Mesenchymal stem cell (in vitro differentiated cells and primary cell): Measurements from ENCODE around the gene FBXO34.
"Not testable (repeated sequence)": the region's sequence is repeated elsewhere in the genome, so short reads cannot be mapped to it uniquely, and the experiment has no call there.

Experiments
- DNase-seq: peaks from one replicate; pipeline ENCODE4 v3.0.0-alpha.2; 2013
- H2AFZ ChIP-seq: one replicate; pipeline ENCODE4 v1.6.1; 2013; ENCODE audit warnings: low read depth, mild to moderate bottlenecking, control low read depth, inconsistent platforms, low read length, moderate library complexity
- H2AK5ac ChIP-seq: 2 replicates; pipeline ENCODE4 v1.6.1; 2013; ENCODE audit warnings: low read length, moderate library complexity, mild to moderate bottlenecking, inconsistent platforms; ENCODE audit not compliant: severe bottlenecking
- H2BK120ac ChIP-seq: one replicate; pipeline ENCODE4 v1.6.1; 2013; ENCODE audit warnings: low read depth, mild to moderate bottlenecking, inconsistent platforms, low read length, moderate library complexity
- H2BK12ac ChIP-seq, 2 experiments: one replicate each; pipeline ENCODE4 v1.6.1; 2013; ENCODE audit warnings: inconsistent platforms in 2 of 2, low read length in 2 of 2, mild to moderate bottlenecking in 2 of 2, moderate library complexity in 2 of 2, control low read depth in 1 of 2
- H2BK15ac ChIP-seq: one replicate; pipeline ENCODE4 v1.6.1; 2013; ENCODE audit warnings: mild to moderate bottlenecking, low read depth, inconsistent platforms; ENCODE audit not compliant: poor library complexity, severe bottlenecking
- H2BK5ac ChIP-seq: 2 replicates; pipeline ENCODE4 v1.6.1; 2013; ENCODE audit warnings: low read depth, mild to moderate bottlenecking, low read length, control low read depth, inconsistent platforms; ENCODE audit not compliant: poor library complexity, severe bottlenecking
- H3K14ac ChIP-seq, 2 experiments: one replicate each; pipeline ENCODE4 v1.6.1; 2013; ENCODE audit warnings: inconsistent platforms in 2 of 2, low read length in 2 of 2, control low read depth in 1 of 2, mild to moderate bottlenecking in 1 of 2, moderate library complexity in 1 of 2
- H3K18ac ChIP-seq, 2 experiments: one replicate each; pipeline ENCODE4 v1.6.1; 2013; ENCODE audit warnings: inconsistent platforms in 2 of 2, low read length in 2 of 2, control low read depth in 1 of 2, low read depth in 1 of 2, mild to moderate bottlenecking in 1 of 2
- H3K23ac ChIP-seq, 2 experiments: one replicate each; pipeline ENCODE4 v1.6.1; 2013; ENCODE audit warnings: inconsistent platforms in 2 of 2, low read length in 2 of 2, mild to moderate bottlenecking in 2 of 2, moderate library complexity in 2 of 2, control low read depth in 1 of 2
- H3K27ac ChIP-seq: 2 replicates; pipeline ENCODE4 v1.5.1; 2013; ENCODE audit warnings: mild to moderate bottlenecking, moderate library complexity, low read length, control low read depth, inconsistent platforms; ENCODE audit not compliant: poor library complexity, severe bottlenecking
- H3K27me3 ChIP-seq, 2 experiments: 2 replicates each; pipeline versions ENCODE4 v1.6.1 to v1.7.0; 2013; ENCODE audit warnings: low read length in 2 of 2, mild to moderate bottlenecking in 2 of 2, moderate library complexity in 2 of 2, control low read depth in 1 of 2, inconsistent platforms in 1 of 2; ENCODE audit not compliant: control insufficient read depth in 1 of 2, insufficient read depth in 1 of 2
- H3K36me3 ChIP-seq, 2 experiments: 2 replicates each; pipeline versions ENCODE4 v1.6.1 to v1.7.0; 2013; ENCODE audit warnings: low read length in 2 of 2, control low read depth in 1 of 2, inconsistent platforms in 1 of 2, low read depth in 1 of 2, mild to moderate bottlenecking in 1 of 2; ENCODE audit not compliant: insufficient read depth in 2 of 2, control insufficient read depth in 1 of 2
- H3K4ac ChIP-seq, 2 experiments: one replicate each; pipeline ENCODE4 v1.6.1; 2013; ENCODE audit warnings: inconsistent platforms in 2 of 2, low read length in 2 of 2, mild to moderate bottlenecking in 2 of 2, moderate library complexity in 2 of 2, control low read depth in 1 of 2, low read depth in 1 of 2
- H3K4me1 ChIP-seq: 2 replicates; pipeline ENCODE4 v1.6.1; 2013; ENCODE audit warnings: low read depth, low read length, control low read depth; ENCODE audit not compliant: control insufficient read depth, insufficient read depth
- H3K4me2 ChIP-seq: 2 replicates; pipeline ENCODE4 v1.6.1; 2013; ENCODE audit warnings: low read length, mild to moderate bottlenecking, inconsistent platforms; ENCODE audit not compliant: poor library complexity, severe bottlenecking
- H3K4me3 ChIP-seq, 2 experiments: 2 replicates each; pipeline versions ENCODE4 v1.5.1 to v1.7.0; 2013; ENCODE audit warnings: low read length in 2 of 2, mild to moderate bottlenecking in 2 of 2, control low read depth in 1 of 2, low read depth in 1 of 2; ENCODE audit not compliant: insufficient read depth in 1 of 2
- H3K79me1 ChIP-seq: replicated peaks from 2 replicates; pipeline ENCODE4 v1.6.1; 2013; ENCODE audit warnings: mild to moderate bottlenecking, control low read depth, low read length, inconsistent platforms; ENCODE audit not compliant: poor library complexity, severe bottlenecking
- H3K9ac ChIP-seq: 2 replicates; pipeline ENCODE4 v1.7.0; 2013; ENCODE audit warnings: mild to moderate bottlenecking, low read length, moderate library complexity
- H3K9me3 ChIP-seq: 2 replicates; pipeline ENCODE4 v1.7.0; 2013; ENCODE audit warnings: mild to moderate bottlenecking, low read length; ENCODE audit not compliant: control insufficient read depth
- H4K8ac ChIP-seq: one replicate; pipeline ENCODE4 v1.6.1; 2013; ENCODE audit warnings: inconsistent platforms, mild to moderate bottlenecking, low read length, moderate library complexity
- H4K91ac ChIP-seq: one replicate; pipeline ENCODE4 v1.6.1; 2013; ENCODE audit warnings: mild to moderate bottlenecking, low read length, inconsistent platforms
- WGBS: methylation state at CpG from one replicate; pipeline ENCODE4 v1.1.7; 2013; ENCODE audit warnings: mixed read lengths; 5-methylcytosine and 5-hydroxymethylcytosine counted together

The FBXO34 gene

GRCh38 chr14:55341781-55342180 lies 70.6 kb downstream of the FBXO34 start:
- no peak overlapping the region for H3K4ac ChIP-seq

GRCh38 chr14:55344582-55345163 lies 73.5 kb downstream of the FBXO34 start:
- not testable (repeated sequence) for H3K27ac ChIP-seq, H3K14ac ChIP-seq, H3K4me1 ChIP-seq, H3K9me3 ChIP-seq, H2AFZ ChIP-seq, H3K23ac ChIP-seq, H3K4me2 ChIP-seq, DNase-seq, H3K4me3 ChIP-seq, H4K91ac ChIP-seq, H3K27me3 ChIP-seq, H3K4ac ChIP-seq, H2BK5ac ChIP-seq, H3K36me3 ChIP-seq, H2AK5ac ChIP-seq, H2BK12ac ChIP-seq, H2BK120ac ChIP-seq, H2BK15ac ChIP-seq, H3K9ac ChIP-seq, H3K18ac ChIP-seq, H4K8ac ChIP-seq
- WGBS = 75% methylated on average over 6 of the region's 6 CpGs
- peaks cover 41% of the 10 kb centered on the region for H3K79me1 ChIP-seq

More at GRCh38 chr14:55341781-55342180, 70.6 kb downstream of the FBXO34 start:
- Histone ChIP-seq H3K27ac (no peak overlapping the region), H3K4me1 (no peaks in the 10 kb centered on the region), H4K8ac (no peak overlapping the region), H2AK5ac (no peak overlapping the region), H2BK15ac (no peak overlapping the region), H2AFZ (no peak overlapping the region), H3K27me3 (no peaks in the 10 kb centered on the region), H3K14ac (no peak overlapping the region), H3K36me3 (no peaks in the 10 kb centered on the region), H4K91ac (no peak overlapping the region), H3K4me2 (no peak overlapping the region), H3K4me3 (no peak overlapping the region), H2BK12ac (no peak overlapping the region), H2BK120ac (no peak overlapping the region), H2BK5ac (no peak overlapping the region), H3K23ac (no peak overlapping the region), H3K9me3 (no peaks in the 10 kb centered on the region), H3K9ac (no peak overlapping the region), H3K79me1 (peaks cover 35% of the 10 kb centered on the region), H3K18ac (no peak overlapping the region)
- no peak for DNase-seq
- no CpG with 5 or more reads among the region's 2 CpGs for WGBS

GRCh38 chr14:55347040-55347439 lies 75.8 kb downstream of the FBXO34 start:
- Histone ChIP-seq H3K9me3 (no peaks in the 10 kb centered on the region), H3K36me3 (peaks cover 13 to 18% of the 10 kb centered on the region in 2 experiments), H2AK5ac (no peak overlapping the region), H3K4me1 (no peaks in the 10 kb centered on the region), H2BK15ac (no peak overlapping the region), H3K4me2 (no peak overlapping the region), H3K23ac (no peak overlapping the region), H3K4me3 (no peak overlapping the region), H2BK5ac (no peak overlapping the region), H3K18ac (no peak overlapping the region), H4K91ac (no peak overlapping the region), H3K79me1 (peaks cover 32% of the 10 kb centered on the region), H4K8ac (no peak overlapping the region), H3K27me3 (no peaks in the 10 kb centered on the region), H3K27ac (no peak overlapping the region), H3K4ac (no peak overlapping the region), H3K9ac (no peak overlapping the region), H3K14ac (no peak overlapping the region), H2AFZ (no peak overlapping the region), H2BK120ac (no peak overlapping the region), H2BK12ac (no peak overlapping the region)
- 90% methylated on average over 1 of the region's 1 CpG for WGBS
- no peak for DNase-seq

GRCh38 chr14:55347748-55348147 lies 76.5 kb downstream of the FBXO34 start:
- peaks cover 34% of the 10 kb centered on the region for H3K79me1 ChIP-seq
- no peak overlapping the region for H3K9ac ChIP-seq
- no peaks in the 10 kb centered on the region for H3K9me3 ChIP-seq
- no peak overlapping the region for H3K4me3 ChIP-seq
- no peak overlapping the region for H2AK5ac ChIP-seq
- no peak overlapping the region for H3K27ac ChIP-seq
- H2BK12ac ChIP-seq = no peak overlapping the region
- 100% methylated on average over 2 of the region's 3 CpGs for WGBS
- H3K14ac ChIP-seq = no peak overlapping the region
- H4K8ac ChIP-seq = no peak overlapping the region
- H3K4me2 ChIP-seq = no peak overlapping the region
- no peaks in the 10 kb centered on the region for H3K27me3 ChIP-seq
- H3K36me3 ChIP-seq = peaks cover 16 to 25% of the 10 kb centered on the region in 2 experiments
- no peak overlapping the region for H3K4ac ChIP-seq
- no peak overlapping the region for H2BK120ac ChIP-seq
- H4K91ac ChIP-seq = no peak overlapping the region
- H3K4me1 ChIP-seq = no peaks in the 10 kb centered on the region
- no peak overlapping the region for H2AFZ ChIP-seq
- no peak overlapping the region for H3K18ac ChIP-seq
- no peak overlapping the region for H2BK5ac ChIP-seq
- H2BK15ac ChIP-seq = no peak overlapping the region
- DNase-seq = no peak
- no peak overlapping the region for H3K23ac ChIP-seq
